NCI-H526 treated with DMSO at 0.1 percent for 48 hours (cell line): ENCODE measurements around the gene KCNQ1.

Experiments
- DNase-seq: peaks from one replicate; lab custom pipeline; 2025; lab: John Stamatoyannopoulos, UW

Gene KCNQ1

DNA sequence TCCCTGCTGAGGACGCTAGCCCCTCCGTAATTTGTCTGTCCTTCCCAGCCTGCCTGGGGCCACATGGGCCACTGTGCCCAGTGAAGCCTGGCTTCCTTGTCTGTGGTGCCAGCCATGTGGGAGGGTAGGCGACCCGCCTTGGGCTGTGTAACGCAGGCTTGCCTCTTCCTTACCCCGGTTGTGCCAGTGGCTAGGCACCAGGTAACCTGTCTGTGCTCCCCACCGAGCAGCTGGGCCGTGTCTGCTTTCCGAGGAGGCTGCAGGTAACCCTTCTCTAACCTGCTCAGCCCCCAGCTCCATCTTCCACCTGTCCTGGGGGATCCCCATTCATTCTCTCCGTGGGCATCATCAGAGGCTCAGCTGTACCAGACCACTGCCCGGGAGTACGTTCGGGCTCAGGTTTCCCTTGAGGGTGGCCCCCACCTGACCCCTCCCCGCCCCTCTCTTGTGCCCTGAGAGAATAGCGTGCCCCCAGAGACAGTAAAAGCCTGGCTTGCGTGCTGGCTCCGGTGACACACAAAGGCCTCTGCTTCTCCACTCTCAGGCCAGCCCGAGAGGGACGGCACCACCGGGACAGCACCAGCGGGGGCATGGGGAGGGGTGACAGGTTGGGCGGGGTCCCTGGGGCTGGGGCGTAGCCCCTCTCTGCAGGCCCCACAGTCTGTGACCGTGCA is 361.7 kb downstream of the KCNQ1 start:
- DNase-seq, result no peak

DNA sequence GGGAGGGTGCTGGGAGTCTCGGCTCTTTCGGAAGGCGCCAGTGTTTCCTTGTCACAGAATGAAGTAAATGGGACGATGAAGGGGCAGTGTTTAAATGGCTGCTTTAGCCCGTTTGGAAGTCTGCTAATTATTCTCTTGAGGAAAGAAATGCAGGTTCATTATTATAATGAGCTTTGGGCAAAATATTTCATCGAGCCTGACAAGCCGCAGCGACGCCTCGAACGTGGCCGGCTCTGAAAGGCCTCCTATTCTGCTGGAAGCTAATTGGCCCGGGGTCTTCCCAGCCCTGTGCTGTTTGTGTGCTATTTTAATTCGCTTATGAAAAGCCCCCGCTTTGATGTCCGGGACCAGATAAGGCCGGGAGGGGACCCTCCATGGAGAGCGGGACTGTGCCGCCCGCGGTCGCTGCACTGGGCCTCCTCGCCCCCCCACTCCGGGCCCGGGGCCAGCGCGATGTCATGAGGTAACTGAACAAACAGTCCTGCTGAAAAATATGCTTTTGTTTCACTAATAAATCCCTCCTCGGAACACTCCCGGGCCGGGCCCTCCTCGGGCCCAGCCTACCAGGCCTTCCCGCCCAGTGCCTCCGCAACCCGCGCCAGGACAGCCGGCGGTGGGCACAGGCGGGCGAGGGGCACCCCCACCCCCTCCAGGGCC is 362.3 kb downstream of the KCNQ1 start:
- peak; percentile 65 for DNase-seq

DNA sequence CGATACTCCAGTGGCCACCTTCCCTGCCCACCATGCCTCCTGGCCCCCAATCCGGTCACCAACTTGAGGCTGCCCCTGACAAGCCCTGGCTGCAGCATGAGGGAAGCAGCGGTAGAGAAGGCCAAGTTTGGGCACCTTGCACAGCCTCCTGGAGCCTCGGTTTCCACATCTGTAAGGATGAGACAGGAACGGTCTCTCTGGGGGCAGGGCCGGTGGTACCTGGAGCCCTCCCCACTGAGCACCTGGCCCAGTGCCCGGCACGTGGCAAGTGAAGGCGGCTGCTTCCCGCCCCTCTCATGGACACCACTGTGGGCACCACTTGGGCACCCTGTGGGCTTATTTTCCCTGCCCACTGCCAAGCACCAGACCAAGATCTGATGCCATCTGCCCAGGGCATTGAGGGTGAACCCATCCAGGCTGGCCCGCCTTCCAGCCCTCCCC is 363.0 kb downstream of the KCNQ1 start:
- DNase-seq, result no peak

DNA sequence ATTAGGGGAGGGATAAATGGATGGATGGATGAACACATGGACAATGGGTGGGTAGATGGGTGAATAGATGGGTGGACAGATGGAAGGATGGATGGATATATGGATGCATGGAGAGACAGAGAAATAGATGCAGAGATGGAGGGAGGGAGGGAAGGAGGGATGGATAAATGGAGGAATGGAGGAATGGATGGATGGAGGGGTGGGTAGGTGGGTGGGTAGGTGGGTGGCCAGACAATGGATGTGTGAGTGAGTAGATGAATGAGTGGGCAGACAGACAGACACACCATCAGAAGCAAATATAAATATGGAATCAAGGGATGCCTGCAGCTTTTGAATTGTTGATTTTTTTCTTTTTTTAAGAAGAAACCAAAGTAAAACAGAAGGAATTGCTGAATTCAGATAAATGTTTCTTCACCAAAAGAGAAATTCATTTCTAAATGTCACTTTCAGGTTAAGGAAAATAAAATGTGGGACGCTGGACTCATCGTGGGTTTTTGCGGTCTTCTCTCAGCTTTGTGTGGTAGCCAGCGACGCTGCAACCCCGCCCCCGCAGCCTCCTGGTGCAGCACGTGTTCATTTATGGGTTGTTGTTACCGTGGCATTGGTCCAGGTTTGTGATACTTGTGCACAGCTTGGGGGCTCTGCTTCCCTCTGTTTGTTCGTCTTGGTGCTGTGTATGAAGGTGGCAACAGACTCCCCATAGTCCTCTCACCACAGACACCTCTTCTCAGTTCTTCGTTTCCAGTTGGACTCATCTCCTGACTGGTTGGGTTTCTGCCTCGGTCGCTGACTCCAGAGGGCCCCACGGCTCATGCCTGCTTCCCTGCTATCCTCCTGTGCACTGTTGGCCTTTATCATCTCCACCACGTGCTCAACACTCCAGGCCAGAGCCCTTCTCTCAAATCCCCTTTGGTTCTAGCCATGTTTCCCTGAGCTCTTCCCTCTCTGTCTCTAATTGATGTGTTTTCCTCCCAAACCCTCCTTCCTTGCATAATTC is 364.3 kb downstream of the KCNQ1 start:
- no peak for DNase-seq

DNA sequence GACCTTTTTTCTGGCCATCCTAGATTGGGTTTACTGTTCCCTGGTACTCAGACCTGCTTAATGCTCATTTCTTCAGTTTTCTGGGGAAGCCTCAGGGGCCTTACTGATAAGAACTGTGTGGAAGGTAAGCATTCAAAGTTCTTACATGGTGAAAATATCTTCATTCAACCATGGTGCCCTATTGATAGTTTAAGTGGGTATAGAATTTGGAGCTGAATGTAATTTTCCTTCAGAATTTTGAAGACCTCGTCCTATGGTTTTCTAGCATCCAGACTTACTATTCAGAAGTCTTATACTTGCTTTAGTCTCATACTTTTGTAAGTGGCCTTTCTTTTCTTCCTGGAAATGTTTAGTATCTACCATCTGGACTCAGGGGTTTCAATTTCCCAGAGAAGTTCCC is 365.0 kb downstream of the KCNQ1 start:
- no peak for DNase-seq

DNA sequence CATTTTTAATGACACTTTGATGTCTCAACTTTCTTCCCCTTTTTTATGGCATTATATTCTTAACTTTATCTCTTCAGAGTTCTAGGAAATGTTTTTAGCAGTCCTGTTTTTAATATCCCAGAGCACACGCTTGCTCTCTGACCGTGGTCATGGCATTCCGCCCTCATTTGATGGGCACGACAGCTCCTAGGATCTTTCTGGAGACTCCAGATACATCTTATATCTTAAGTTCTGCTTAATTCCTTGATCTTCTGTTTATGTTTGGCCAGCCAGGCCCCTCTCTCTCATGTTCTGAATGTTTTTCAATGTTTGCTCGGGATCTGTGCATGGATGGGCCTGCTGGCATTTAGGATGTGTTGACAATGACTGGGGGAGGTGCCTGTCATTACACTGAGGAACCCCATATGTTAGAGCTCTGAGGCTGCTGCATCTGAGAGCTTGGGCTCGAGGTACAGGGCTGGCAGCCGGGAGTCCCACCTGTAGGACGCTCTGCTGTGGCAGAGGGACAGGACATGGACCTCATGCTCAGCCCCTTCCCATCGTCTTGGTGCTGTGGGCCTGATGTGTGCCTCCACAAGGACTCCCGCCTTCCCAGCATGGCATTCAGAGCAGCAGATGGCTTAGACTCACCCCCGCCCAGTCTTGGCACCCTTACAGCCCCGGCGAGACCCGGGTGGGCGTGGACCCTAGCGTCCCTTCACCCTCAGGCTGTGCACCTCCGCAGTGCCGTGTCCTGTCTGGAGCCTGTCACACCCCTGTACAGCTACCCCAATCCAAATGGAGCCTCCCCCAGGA is 365.8 kb downstream of the KCNQ1 start:
- DNase-seq, result no peak

DNA sequence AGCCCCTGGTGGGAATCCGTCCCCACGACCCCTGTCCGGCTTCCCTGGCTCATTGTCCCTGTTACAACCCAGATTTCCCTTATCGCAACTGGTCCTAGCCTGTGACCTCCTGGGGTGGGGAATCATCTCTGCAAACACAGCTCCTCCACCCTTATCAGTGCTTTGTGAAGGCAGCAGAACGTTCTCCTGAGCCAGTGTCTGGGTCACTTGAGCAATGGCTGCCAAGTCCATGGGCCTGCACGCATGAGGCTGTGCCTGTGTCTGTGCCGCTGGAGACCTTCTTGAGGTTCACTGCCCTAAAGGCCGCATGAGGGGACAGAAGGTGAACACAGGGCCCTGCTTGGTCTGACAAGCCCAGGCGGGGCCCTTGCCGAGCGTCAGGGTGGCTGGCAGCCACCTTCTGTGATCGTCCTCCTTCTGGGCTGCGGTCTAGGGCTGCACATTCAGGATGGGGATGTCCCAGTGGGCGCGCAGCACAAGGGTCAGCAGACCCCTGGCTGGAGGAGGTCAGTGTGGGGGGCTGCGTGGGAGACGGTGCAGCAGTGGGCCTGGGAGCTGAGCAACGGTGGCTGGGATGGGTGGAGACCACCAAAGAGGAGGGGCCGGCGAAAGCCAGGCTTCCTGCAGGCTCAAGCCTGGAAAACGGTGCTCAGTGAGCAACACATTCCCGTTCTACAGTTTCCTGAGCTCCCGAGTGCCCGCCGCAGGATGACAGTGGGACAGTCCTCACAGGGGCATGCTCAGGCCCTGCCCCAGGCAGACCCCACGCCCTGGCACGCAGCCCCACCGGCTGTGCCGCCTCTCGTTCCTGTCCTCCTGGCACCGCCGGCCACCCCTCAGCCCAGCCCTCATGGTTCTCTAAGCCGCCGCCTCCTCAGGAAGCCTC is 366.6 kb downstream of the KCNQ1 start:
- no peak for DNase-seq

DNA sequence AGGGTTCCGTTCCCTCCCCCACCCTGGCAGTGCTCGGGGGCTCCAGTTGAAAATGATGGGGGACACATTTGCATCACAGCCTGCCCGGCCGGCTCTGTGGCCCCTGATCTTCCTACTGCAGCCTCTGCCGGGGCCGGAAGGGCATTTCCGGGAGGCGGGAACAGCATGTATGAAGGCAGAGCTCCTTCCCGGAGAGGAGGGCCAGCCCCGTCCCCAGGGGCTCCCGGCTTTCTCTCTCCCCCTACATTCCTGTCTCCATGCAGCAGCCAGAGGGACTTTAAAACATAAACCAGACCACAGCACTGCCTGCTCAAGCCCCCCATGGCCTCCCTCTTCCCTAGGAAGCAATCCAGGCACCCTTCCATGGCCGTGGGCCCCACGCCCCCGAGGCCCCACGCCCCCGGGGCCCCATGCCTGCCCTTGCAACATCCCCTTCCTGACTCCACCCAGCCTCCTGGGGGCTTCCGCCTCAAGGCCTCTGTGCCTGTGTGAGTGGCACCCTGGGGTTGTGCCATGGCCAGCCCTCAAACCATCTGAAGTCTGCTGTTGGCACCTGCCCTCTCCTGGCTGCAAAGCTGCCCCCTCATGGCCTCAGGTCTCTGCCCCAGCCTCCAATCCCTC is 367.7 kb downstream of the KCNQ1 start:
- DNase-seq, result no peak

DNA sequence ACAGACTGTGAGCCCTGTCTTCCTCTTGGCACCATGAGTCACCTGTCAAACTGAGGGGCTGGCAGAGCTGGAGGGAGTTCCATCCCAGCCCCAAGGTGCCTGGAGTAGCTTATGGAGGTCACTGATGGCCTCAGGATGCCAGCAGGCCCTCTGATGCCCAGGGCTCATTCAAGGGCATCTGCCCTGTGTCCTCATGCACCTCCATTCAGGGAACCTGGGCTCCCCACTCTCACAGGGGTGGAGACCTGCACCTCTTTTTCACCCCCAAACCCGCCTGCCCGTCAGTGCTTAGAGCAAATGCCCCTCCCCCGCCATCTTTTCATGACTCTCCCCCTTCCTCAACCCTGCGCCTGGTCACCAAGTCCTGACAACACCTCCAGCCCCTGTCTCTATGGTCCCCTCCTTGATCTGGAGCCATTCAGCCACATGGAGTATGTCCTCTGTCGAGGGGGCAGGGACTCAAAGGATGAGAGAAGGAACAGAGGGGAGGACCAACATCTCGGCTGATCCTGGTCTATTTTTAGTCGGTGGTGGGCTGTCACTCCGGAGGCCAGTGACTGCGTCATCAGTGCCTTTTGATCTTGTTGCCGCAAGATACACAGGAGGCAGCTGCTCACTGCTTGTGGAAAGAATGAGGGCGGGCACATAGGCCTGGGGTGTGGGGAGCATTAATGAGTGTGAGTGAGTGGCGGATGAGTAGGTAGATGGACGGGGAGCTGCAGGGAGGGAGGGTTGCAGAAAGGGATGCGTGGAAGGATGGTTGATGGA is 368.5 kb downstream of the KCNQ1 start:
- DNase-seq, result no peak

DNA sequence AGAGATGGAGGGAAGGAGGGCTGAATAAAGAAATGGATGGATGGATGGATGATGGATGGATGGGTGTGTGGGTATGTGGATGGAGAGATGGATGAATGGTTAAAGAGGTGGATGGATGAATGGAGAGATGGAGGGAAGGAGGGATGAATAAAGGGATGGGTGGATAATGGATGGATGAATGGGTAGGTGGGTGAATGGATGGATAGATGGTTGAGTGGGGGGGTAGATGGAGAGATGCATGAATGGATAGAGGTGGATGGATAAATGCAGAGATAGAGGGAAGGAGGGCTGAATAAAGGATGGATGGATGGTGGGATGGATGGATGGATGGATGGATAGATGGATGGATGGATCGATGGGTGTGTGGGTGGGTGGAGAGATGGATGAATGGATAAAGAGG is 369.2 kb downstream of the KCNQ1 start:
- DNase-seq, result no peak

DNA sequence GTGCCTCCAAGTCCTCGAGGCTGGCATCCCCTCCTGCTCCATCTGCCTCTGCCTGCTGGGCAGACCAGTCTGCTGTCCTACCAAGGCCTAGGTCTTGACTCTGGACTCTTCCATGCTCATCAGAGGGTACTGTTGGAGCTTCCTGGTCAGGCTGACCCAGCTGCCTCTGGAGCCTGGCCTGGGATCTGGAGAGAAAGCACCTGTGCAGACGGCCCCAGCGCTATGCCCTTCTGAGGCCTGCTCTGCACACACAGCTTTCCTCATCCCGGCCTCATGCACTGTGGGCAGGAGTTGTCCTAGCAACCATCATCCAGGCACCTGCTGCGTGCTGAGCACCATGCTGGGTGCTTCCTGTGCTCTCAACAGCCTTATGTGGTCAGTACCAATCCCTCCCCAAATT is 369.9 kb downstream of the KCNQ1 start:
- no peak for DNase-seq

DNA sequence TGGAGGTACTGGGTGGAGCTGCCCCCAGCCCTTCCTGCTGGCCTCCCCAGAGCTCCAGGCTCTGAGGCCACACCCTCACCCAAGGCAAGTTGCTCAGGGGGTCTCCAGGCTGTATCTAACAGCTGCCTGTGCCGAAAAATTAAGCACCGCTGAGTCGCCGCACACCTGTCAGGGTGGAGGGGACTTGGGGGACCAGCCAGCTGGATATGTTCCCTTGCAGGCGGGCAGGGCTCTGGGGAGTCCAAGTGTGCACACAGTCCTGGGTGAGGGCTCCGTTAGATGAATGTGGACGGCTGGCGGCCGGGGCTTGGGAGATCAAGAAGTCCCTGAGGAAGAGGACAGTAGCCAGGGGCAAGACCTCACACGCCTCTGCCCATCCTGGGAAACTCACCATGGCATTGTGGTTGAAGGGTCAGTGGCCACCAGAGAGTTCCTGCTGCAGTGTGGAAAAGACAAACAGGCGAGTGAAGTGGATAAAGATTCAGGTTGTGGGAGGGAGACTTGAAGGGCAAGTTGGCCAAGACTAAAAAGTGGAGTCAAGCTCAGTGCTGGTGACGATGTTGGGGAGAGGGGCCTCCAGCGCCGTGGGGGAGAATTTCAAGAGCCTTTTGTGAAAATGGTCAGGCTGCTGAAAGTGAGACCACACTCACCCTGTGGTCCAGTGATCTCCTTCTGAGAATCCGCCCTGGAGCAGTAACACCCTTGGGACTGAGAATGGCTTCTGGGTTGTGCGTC is 371.1 kb downstream of the KCNQ1 start:
- no peak for DNase-seq

DNA sequence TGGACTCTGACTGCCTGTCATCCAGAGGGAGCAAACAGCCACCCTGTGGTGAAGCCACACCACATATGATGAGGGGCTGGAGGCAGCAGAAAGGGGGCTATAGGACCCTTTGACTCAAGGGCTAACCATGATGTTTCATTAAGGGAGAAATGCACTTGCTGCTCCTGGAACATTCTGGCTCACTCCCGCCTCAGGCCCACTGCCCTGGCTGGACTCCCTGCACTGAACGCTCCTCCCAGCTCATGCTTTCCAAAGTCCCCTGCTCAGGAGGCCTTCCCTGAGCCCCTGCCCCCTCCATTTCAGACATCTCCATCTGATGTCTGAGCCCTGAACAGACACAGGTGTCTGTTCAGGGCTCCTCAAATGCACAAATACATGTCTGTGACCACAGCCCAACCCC is 371.7 kb downstream of the KCNQ1 start:
- DNase-seq, result no peak

DNA sequence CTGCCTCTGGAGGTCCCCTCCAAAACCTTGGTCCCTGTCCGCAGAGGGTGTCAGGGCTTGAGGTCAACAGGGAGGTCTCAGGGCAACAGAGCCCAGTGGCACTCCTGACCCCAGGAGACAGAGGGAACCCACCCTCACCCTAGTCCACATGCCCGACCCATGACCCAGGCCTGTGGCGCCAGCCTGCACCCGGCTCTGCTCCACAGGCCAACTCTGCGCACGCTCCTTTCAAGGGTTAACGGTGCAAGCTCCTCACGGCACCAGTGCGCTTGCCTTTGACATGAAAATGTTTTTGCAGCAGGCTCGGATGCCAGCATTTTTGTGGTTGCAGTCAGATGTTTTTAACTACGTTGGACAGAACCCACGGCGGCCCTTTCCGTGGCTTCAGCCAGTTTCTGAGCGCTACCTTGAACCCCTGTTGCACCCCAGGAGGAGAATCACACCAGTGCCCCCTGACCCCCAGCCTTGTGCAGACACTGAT is 372.2 kb downstream of the KCNQ1 start:
- no peak for DNase-seq

DNA sequence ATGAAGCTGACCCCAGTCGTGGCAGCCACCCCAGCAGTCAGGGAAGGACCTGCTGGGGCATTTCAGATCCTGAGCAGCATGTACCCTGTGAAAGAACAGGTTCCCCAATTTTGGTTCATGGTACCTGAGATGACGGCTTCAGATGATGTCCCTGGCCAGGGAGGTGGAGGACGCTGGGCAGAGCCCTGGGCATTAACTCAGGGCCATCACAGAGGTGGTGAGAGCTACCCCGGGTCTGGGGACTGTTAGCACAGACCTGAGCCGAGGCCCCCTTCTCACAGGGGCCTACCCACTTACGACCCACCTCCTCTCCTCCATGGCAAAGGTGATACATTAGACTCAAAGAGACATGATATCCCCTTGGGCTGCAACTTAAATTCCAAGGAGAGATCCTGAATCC is 372.6 kb downstream of the KCNQ1 start:
- no peak for DNase-seq

DNA sequence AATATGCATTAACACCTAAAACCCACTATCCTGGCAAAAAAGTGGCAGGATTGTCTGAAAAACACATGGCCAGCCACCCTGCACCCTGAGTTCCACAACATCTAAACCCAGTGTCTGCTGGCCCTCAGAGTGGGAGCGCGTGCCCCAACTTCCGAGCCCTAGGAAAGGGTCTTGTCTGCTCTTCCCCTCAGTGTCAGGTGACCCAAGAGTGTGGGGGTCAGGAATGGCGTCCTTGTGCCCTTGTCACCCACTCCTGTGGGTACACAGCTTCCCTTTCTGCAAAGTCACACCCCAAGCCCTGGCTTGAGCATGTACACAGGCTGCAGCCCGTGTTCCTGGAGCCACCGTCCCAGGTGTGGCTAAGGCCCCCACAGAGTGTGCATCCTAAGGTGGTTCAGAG is 373.2 kb downstream of the KCNQ1 start:
- no peak for DNase-seq

DNA sequence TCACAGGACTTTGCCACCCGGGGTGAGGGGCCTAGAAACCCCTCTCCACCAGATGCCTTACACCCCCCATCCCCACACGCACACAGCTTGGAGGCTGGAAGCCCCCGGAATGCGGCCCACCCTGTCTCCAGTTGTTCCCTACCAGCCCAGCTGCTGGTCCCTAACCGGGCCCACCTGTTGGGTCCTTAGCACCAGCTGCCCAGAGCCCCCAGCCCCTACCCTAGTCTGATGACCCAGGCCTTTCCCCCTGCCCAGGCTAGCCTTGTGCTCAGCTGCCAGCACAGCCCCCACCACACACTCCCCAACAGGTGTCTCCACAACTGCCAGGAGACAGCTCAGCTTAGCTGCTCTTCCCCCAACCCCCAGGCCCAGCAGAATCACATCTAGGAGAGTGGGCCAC is 373.7 kb downstream of the KCNQ1 start:
- no peak for DNase-seq

DNA sequence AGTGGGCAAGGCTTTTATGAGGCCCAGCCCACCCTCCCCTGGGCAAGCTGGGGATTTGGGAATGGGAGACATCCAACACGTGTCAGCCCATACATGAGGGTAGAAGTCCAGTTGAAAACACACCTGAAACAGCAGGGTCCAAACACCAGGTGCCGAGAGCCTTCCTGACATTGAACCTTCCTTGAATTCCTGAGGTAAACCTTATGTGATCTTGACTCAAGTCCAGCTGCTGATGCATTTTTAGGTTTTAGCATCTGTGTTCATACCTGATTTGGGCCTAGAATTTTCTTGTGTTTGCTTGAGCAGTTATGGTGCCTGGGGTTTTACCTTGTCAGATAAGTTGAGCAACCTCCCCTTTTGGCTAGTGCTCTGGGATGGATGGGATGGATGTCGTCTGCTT is 374.5 kb downstream of the KCNQ1 start:
- DNase-seq, result no peak

DNA sequence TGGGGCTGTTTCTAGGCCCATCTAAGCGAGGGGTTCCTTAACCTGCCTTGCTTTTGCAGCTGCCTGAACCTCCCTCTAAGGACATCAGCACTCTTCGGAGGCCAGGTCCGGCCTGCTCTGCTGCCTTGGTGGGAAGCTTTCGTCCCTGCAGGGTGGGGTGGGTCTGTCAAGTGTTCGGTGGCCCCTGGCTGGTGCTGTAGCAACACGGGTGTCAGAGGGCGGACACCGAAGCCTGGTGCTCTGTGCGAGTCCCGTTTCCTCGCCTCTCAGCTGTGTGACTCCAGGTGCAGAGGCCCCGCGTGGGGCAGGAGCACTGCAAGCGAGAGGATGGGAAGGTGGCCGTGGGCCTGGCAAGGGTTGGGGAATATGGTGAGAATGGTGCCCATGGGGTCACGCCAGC is 376.2 kb downstream of the KCNQ1 start:
- DNase-seq, result no peak
